BLaER1 (cell line): ENCODE measurements around the gene CDK5RAP2.

Source experiments
- H3K27ac ChIP-seq: shearing (Covaris generic); formaldehyde crosslinking; 2 replicates; pipeline ENCODE4 v1.8.1; 2022
- H3K27me3 ChIP-seq: shearing (Covaris generic); formaldehyde crosslinking; 2 replicates; pipeline ENCODE4 v1.8.1; 2022
- H3K36me3 ChIP-seq: shearing (Covaris generic); formaldehyde crosslinking; 2 replicates; pipeline ENCODE4 v1.8.1; 2022
- H3K4me1 ChIP-seq: shearing (Covaris generic); formaldehyde crosslinking; 2 replicates; pipeline ENCODE4 v1.8.1; 2022
- H3K4me2 ChIP-seq: shearing (Covaris generic); formaldehyde crosslinking; 2 replicates; pipeline ENCODE4 v1.8.1; 2022
- H3K4me3 ChIP-seq: shearing (Covaris generic); formaldehyde crosslinking; 2 replicates; pipeline ENCODE4 v1.8.1; 2022
- H3K9ac ChIP-seq: shearing (Covaris generic); formaldehyde crosslinking; 2 replicates; pipeline ENCODE4 v1.8.1; 2022
- H3K9me3 ChIP-seq: shearing (Covaris generic); formaldehyde crosslinking; 2 replicates; pipeline ENCODE4 v1.8.1; 2022
- H4K20me1 ChIP-seq: shearing (Covaris generic); formaldehyde crosslinking; 2 replicates; pipeline ENCODE4 v1.8.1; 2022
- Cebpa-rat ChIP-seq: shearing (Covaris generic); IDR thresholded peaks from 2 replicates; pipeline ENCODE4 v1.8.1; 2022

CDK5RAP2 gene

DNA sequence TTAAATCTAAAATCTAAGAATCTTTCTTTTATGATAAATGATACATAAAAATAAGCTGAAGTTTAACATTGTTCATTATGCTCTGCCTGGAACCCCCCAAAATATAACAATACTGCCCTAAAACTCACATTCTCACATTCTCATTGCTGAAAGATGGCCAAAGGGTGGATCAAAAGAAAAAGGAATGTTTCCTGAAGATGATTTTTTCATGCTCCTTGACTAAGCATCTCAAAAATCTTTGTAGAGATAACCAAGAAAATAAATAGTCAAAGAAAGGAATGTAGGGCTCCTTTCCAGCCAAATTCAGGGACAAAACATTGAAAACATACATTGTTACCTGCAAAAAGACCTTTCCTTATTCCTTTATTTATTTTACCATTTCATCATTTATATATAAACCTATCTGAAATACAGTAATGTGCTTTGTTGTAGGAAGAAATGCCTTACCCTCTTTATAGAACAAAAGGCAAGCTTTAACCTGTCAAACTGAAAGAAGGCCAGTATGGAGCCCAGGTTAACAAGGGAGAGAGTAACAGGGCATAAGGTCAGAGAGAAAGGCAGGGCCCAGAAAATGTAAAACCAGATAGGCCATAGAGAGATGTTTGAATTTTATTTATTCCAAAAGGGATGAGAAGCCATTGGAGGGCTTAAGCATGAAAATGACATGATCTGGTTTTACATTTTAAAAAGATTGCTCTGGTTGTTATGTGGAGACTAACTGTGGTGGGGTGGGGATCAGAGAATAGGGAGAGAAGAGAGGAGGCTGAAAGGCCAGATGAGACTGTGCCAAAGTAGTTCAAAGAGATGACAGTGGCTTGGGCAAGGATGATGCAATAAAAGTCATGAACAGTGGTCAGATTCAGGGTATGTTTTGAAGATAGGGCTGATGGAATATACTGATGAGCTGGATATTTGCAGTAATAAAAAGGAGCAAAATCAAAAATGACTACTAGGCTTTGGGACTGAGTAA lies 37.3 kb upstream of the CDK5RAP2 start:
- Histone ChIP-seq H3K27ac (no peak overlapping the region), H3K36me3 (peaks cover 17% of the 10 kb centered on the region), H3K9me3 (no peaks in the 10 kb centered on the region), H3K9ac (no peak overlapping the region), H3K4me3 (no peak overlapping the region), H3K4me2 (no peak overlapping the region), H3K4me1 (no peaks in the 10 kb centered on the region), H3K27me3 (no peaks in the 10 kb centered on the region), H4K20me1 (no peaks in the 10 kb centered on the region)
- TF ChIP-seq Cebpa-rat: no peak

GRCh38 chr9:120612218-120612617 lies 32.3 kb upstream of the CDK5RAP2 start:
- Histone ChIP-seq H3K27me3 (no peaks in the 10 kb centered on the region), H3K4me2 (no peak overlapping the region)

GRCh38 chr9:120611690-120612068 lies 31.7 kb upstream of the CDK5RAP2 start:
- TF ChIP-seq Cebpa-rat: no peak
- Histone ChIP-seq H4K20me1 (no peaks in the 10 kb centered on the region), H3K27me3 (no peaks in the 10 kb centered on the region), H3K9me3 (no peaks in the 10 kb centered on the region), H3K4me2 (no peak overlapping the region), H3K4me1 (peaks cover 4% of the 10 kb centered on the region; the same call in 1 of the 2 replicates), H3K36me3 (peaks cover 32% of the 10 kb centered on the region), H3K27ac (no peak overlapping the region), H3K4me3 (no peak overlapping the region), H3K9ac (no peak overlapping the region)

More at GRCh38 chr9:120612218-120612617, 32.3 kb upstream of the CDK5RAP2 start:
- H3K9me3 ChIP-seq: no peaks in the 10 kb centered on the region
- H3K27ac ChIP-seq: no peak overlapping the region
- peaks cover 27% of the 10 kb centered on the region for H3K36me3 ChIP-seq
- H3K4me1 ChIP-seq: peaks cover 4% of the 10 kb centered on the region; the same call in 1 of the 2 replicates
- no peak for TF ChIP-seq Cebpa-rat
- H3K4me3 ChIP-seq: no peak overlapping the region
- H3K9ac ChIP-seq: no peak overlapping the region
- H4K20me1 ChIP-seq: no peaks in the 10 kb centered on the region

DNA sequence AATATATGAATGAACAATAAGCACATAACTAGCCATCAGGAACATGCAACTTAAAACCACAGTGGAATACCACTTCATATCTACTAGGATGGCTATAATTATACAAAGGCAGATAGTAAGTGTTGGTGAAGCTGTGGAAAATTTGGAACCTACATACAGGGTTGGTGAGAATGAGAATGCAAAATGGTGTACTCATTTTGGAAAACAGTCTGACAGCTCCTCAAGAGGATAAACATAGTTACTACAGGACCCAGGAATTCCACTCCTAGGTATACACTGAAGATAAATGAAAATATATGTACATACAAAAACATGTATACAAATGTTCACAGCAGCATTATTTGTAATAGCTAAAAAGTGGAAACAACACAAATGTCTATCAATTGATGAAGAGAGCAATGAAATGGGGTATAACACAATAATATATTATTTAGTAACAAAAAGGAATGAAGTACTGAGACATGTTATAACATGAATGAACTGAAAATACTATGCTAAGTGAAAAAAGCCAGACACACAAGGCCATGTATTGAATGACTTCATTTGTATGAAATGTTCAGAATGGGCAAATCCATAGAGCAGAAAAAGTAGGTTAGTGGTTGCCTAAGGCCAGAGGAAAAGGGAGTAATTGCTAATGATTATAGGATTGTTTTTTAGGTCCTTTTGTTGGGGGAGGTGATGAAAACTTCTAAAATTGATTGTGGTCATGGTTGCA lies 31.2 kb upstream of the CDK5RAP2 start:
- Histone ChIP-seq H3K4me3 (no peak overlapping the region), H3K9me3 (no peaks in the 10 kb centered on the region), H3K9ac (no peak overlapping the region), H4K20me1 (no peaks in the 10 kb centered on the region), H3K36me3 (peaks cover 35% of the 10 kb centered on the region), H3K27me3 (no peaks in the 10 kb centered on the region), H3K4me1 (peaks cover 4% of the 10 kb centered on the region; the same call in 1 of the 2 replicates), H3K27ac (no peak overlapping the region), H3K4me2 (no peak overlapping the region)
- no peak for TF ChIP-seq Cebpa-rat

DNA sequence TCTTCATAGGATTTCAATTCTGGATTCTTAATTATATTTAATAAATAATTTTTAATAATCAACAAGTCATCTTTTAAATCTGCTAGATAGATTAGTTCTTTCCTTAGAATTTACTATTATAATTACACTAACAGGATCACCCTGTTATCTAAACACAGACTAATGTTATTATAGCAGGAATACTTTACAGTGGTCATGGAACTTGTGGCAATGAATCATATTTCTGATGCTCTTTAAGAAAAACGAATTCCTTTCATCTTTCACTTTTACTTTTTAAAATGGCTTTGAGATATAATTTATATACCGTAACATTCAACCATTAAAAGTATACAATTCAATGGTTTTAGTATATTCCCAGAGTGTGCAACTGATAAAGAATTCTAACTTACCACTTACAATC lies 29.7 kb upstream of the CDK5RAP2 start:
- H3K27ac ChIP-seq: no peak overlapping the region
- H3K9me3 ChIP-seq: no peaks in the 10 kb centered on the region
- peaks cover 46% of the 10 kb centered on the region for H3K36me3 ChIP-seq
- no peak for TF ChIP-seq Cebpa-rat
- no peaks in the 10 kb centered on the region for H3K27me3 ChIP-seq
- no peak overlapping the region for H3K4me3 ChIP-seq
- peaks cover 4% of the 10 kb centered on the region; the same call in 1 of the 2 replicates for H3K4me1 ChIP-seq
- H4K20me1 ChIP-seq: no peaks in the 10 kb centered on the region
- H3K9ac ChIP-seq: no peak overlapping the region
- H3K4me2 ChIP-seq: no peak overlapping the region

GRCh38 chr9:120608421-120608820 lies 28.5 kb upstream of the CDK5RAP2 start:
- TF ChIP-seq Cebpa-rat: no peak
- Histone ChIP-seq H3K9me3 (no peaks in the 10 kb centered on the region), H3K9ac (no peak overlapping the region), H3K27ac (no peak overlapping the region), H3K4me2 (no peak overlapping the region), H4K20me1 (no peaks in the 10 kb centered on the region), H3K4me1 (peaks cover 4% of the 10 kb centered on the region; the same call in 1 of the 2 replicates), H3K36me3 (peaks cover 50% of the 10 kb centered on the region), H3K27me3 (no peaks in the 10 kb centered on the region), H3K4me3 (no peak overlapping the region)

DNA sequence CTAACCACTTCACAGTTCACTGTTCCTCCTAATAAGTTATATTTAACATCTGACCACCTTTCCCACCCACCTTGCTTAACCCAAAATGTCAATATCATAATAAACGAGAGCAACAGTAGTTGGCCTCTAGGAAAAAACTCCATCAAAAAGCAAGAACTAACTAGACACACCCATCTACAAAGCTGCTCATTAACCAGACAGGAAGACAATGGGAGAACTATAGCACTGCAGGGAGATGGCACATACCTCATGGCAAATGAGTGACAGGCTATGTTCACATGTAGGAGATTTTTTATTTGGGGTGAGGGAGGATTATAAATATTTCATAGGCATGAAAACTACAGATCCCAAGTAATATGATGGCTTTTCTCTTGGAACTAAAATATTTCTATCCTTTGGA lies 23.6 kb upstream of the CDK5RAP2 start:
- Histone ChIP-seq H3K27ac (no peak overlapping the region), H3K36me3 (peaks cover 44% of the 10 kb centered on the region), H3K4me3 (no peak overlapping the region), H3K4me2 (no peak overlapping the region), H3K27me3 (no peaks in the 10 kb centered on the region), H4K20me1 (no peaks in the 10 kb centered on the region), H3K9ac (no peak overlapping the region), H3K4me1 (peaks cover 9% of the 10 kb centered on the region), H3K9me3 (no peaks in the 10 kb centered on the region)
- no peak for TF ChIP-seq Cebpa-rat

- H4K20me1 ChIP-seq: no peaks in the 10 kb centered on the region
- no peak overlapping the region for H3K4me2 ChIP-seq
- H3K27ac ChIP-seq: no peak overlapping the region
- no peaks in the 10 kb centered on the region for H3K9me3 ChIP-seq
- H3K36me3 ChIP-seq: peaks cover 39% of the 10 kb centered on the region
- no peak overlapping the region for H3K9ac ChIP-seq
- no peak overlapping the region for H3K4me3 ChIP-seq
- no peak for TF ChIP-seq Cebpa-rat
- H3K4me1 ChIP-seq: peaks cover 9% of the 10 kb centered on the region
- no peaks in the 10 kb centered on the region for H3K27me3 ChIP-seq
Observed at GRCh38 chr9:120603010-120603409, 23.0 kb upstream of the CDK5RAP2 start.

GRCh38 chr9:120593955-120594277 lies 13.9 kb upstream of the CDK5RAP2 start:
- Histone ChIP-seq H3K9ac (no peak overlapping the region), H3K27ac (no peak overlapping the region), H3K9me3 (no peaks in the 10 kb centered on the region), H3K27me3 (no peaks in the 10 kb centered on the region), H4K20me1 (no peaks in the 10 kb centered on the region), H3K4me3 (no peak overlapping the region), H3K4me1 (no peaks in the 10 kb centered on the region; the same call in 1 of the 2 replicates), H3K36me3 (no peaks in the 10 kb centered on the region), H3K4me2 (no peak overlapping the region)
- no peak for TF ChIP-seq Cebpa-rat

GRCh38 chr9:120593250-120593954 lies 13.4 kb upstream of the CDK5RAP2 start:
- no peaks in the 10 kb centered on the region for H3K36me3 ChIP-seq
- H3K9ac ChIP-seq: no peak overlapping the region
- no peaks in the 10 kb centered on the region for H3K27me3 ChIP-seq
- no peaks in the 10 kb centered on the region for H3K9me3 ChIP-seq
- H4K20me1 ChIP-seq: no peaks in the 10 kb centered on the region
- no peak overlapping the region for H3K4me3 ChIP-seq
- H3K4me2 ChIP-seq: no peak overlapping the region
- H3K27ac ChIP-seq: no peak overlapping the region
- TF ChIP-seq Cebpa-rat: no peak
- no peaks in the 10 kb centered on the region for H3K4me1 ChIP-seq
